Spleen (tissue), 11 donors: ENCODE data around the gene COL23A1. TPM values are rescaled to one million over a fixed set of nuclear protein-coding genes. Genes with fewer than 3 reads are reported as not detected.

ENCODE experiments used
- DNase-seq: peaks from one replicate; pipeline ENCODE4 v3.0.0-alpha.2; 2020
- H3K27ac ChIP-seq, 8 donors: fragments of 200-600 bp; sonication (generic) in 7 of 8; 1 replicate in 4 of 8; 2 replicates in 4 of 8; pipeline versions ENCODE4 v1.5.0 to v1.8.0; 2016 to 2021; ENCODE audit warnings: inconsistent platforms in 4 of 8, mild to moderate bottlenecking in 4 of 8, moderate library complexity in 1 of 8
- H3K27me3 ChIP-seq, 7 donors: fragments of 200-600 bp; sonication (generic) in 6 of 7; replicated peaks in 1 of 7; 1 replicate in 4 of 7; 2 replicates in 3 of 7; pipeline versions ENCODE4 v1.5.0 to v1.8.0; 2016 to 2021; ENCODE audit warnings: inconsistent platforms in 3 of 7, mild to moderate bottlenecking in 1 of 7
- H3K36me3 ChIP-seq, 6 donors: fragments of 200-600 bp; sonication (generic) in 5 of 6; 1 replicate in 4 of 6; 2 replicates in 2 of 6; pipeline versions ENCODE4 v1.5.0 to v1.8.0; 2016 to 2021; ENCODE audit warnings: inconsistent platforms in 2 of 6
- H3K4me1 ChIP-seq, 6 donors: fragments of 200-600 bp; sonication (generic) in 5 of 6; 1 replicate in 3 of 6; 2 replicates in 3 of 6; pipeline versions ENCODE4 v1.5.0 to v1.8.0; 2016 to 2021; ENCODE audit warnings: inconsistent platforms in 3 of 6
- H3K4me3 ChIP-seq, 8 donors: fragments of 200-600 bp; sonication (generic) in 7 of 8; 1 replicate in 4 of 8; 2 replicates in 4 of 8; pipeline versions ENCODE4 v1.5.0 to v1.8.0; 2016 to 2021; ENCODE audit warnings: inconsistent platforms in 4 of 8, mild to moderate bottlenecking in 4 of 8, moderate library complexity in 2 of 8
- H3K9me3 ChIP-seq, 8 donors: fragments of 200-600 bp; sonication (generic) in 7 of 8; 1 replicate in 4 of 8; 2 replicates in 4 of 8; pipeline versions ENCODE4 v1.5.0 to v1.8.0; 2016 to 2021; ENCODE audit warnings: inconsistent platforms in 4 of 8
- POLR2A ChIP-seq, 3 donors: fragments of 450-650 bp; IDR thresholded peaks; one replicate each; pipeline ENCODE4 v1.5.1; 2017; ENCODE audit warnings: antibody characterized with exemption in 3 of 3, mild to moderate bottlenecking in 1 of 3
- POLR2AphosphoS5 ChIP-seq, 3 donors: sonication (generic); formaldehyde crosslinking; IDR thresholded peaks; one replicate each; pipeline ENCODE4 v1.5.1; 2017; ENCODE audit warnings: antibody characterized with exemption in 3 of 3
- WGBS, 5 donors: extraction: QIAGEN DNeasy Blood & Tissue Kit in 3 of 5; methylation state at CpG; one replicate each; pipeline versions ENCODE4 v1.1.5 to v1.1.7; 2013 to 2018; 5-methylcytosine and 5-hydroxymethylcytosine counted together
- intact Hi-C: fragments of 100-400 bp; cut with DNase I; formaldehyde crosslinking; loops from one replicate; pipeline ENCODE4 v1.15.0; 2023; ENCODE audit warnings: low total_unique reads
- polyA plus RNA-seq, 3 donors: library from polyadenylated mRNA; stranded (reverse); fragments of 200-250 nt; gene quantifications; one replicate each; pipeline ENCODE4 v1.2.1, GENCODE V29; 2013
- total RNA-seq, 7 donors: library from RNA; depleted of rRNA in 3 of 7; stranded (reverse); fragments of >200 nt in 3 of 7; fragmentation: NEBNext Ultra II Directional in 4 of 7; extraction: Animal tissue kit (Norgen Biotek cat#: 25700) in 4 of 7; gene quantifications; one replicate each; pipeline versions ENCODE4 v1.1.0 to v1.2.1, GENCODE V29; 2016 to 2021
- TF ChIP-seq, protein P1 (sequence below), 11 experiments: fragments of 200-600 bp in 7 of 11; fragments of 450-650 bp in 4 of 11; sonication (generic) in 4 of 11; IDR thresholded peaks in 8 of 11; conservative IDR thresholded peaks in 3 of 11; 1 replicate in 7 of 11; 2 replicates in 4 of 11; pipeline versions ENCODE4 v1.4.0 to v1.8.0; 2016 to 2021; ENCODE audit warnings: antibody characterized with exemption in 11 of 11, inconsistent platforms in 4 of 11, mild to moderate bottlenecking in 1 of 11
- donor health status: healthy with polysubstance abuse.
- donor health status: DM: no; HTN: no; CAD: no; lungs with moderate emphysema.
- donor health status: DM: no; HTN: no; CAD: no.
- donor health status: Bipolar disorder and iron deficiency.
- donor health status: healthy.
- donor health status: DM: no; HTN: no; CAD: no.
- donor health status: DM: yes; HTN: yes; CAD: no.

Gene COL23A1
- total and polyA plus RNA-seq, 10 donors: 0.63 to 3.8 (median 1.9) TPM

DNA sequence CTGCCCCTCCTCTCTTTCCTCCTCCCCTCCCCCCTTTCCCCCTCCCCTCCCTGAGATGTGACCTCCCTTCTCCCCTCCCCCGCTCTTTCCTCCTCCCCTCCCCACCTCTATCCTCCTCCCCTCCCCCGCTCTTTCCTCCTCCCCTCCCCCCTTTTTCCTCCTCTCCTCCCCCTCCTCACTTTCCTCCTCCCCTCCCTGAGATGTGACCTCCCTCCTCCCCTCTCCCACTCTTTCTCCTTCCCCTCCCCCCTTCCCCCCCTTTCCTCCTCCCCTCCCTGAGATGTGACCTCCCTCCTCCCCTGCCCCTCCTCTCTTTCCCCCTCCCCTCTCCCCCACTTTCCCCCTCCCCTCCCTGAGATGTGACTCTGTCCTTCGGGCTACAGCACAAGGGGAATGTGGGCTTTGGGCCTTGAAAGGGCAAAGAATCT is 169.8 kb downstream of the COL23A1 start:
- Histone ChIP-seq H3K27ac (no peak overlapping the region), H3K4me1 (peaks cover 0 to 4% (median 0%) of the 10 kb centered on the region in 6 donors), H3K27me3 (peaks cover 0 to 16% (median 0%) of the 10 kb centered on the region in 7 donors), H3K36me3 (no peaks in the 10 kb centered on the region), H3K4me3 (no peak overlapping the region), H3K9me3 (no peaks in the 10 kb centered on the region)
- TF ChIP-seq, protein P1, sequence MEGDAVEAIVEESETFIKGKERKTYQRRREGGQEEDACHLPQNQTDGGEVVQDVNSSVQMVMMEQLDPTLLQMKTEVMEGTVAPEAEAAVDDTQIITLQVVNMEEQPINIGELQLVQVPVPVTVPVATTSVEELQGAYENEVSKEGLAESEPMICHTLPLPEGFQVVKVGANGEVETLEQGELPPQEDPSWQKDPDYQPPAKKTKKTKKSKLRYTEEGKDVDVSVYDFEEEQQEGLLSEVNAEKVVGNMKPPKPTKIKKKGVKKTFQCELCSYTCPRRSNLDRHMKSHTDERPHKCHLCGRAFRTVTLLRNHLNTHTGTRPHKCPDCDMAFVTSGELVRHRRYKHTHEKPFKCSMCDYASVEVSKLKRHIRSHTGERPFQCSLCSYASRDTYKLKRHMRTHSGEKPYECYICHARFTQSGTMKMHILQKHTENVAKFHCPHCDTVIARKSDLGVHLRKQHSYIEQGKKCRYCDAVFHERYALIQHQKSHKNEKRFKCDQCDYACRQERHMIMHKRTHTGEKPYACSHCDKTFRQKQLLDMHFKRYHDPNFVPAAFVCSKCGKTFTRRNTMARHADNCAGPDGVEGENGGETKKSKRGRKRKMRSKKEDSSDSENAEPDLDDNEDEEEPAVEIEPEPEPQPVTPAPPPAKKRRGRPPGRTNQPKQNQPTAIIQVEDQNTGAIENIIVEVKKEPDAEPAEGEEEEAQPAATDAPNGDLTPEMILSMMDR (IDR thresholded peaks at IDR 0.05 in 8 of 11, conservative IDR thresholded peaks at IDR 0.05 in 3 of 11): no peak
- DNase-seq: no peak
- intact Hi-C loops: no loop called here
- 42 to 79% (median 73%) methylated on average over 1 to 3 of the region's 3 CpGs for WGBS, 5 donors

DNA sequence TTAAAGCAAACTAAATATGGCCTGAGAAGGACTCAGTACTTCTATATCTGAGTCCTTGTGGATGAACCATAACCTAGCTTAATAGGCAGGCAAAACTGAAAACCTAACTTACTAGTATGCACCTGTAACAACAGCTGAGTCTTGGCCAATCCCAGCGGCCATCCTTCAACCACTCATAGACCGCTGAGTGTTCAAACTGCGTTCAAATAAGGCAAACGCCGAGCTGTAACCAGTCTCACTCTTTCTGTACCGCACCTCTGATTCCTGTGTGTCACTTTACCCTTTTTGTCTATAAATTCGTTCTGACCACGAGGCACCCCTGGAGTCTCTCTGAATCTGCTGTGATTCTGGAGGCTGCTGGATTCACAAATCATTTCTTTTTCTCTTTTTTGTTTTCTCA is 170.5 kb downstream of the COL23A1 start:
- H3K4me1 ChIP-seq: peaks cover 0 to 4% (median 0%) of the 10 kb centered on the region in 6 donors
- no peak for DNase-seq
- TF ChIP-seq POLR2A (IDR thresholded peaks at IDR 0.05): no peak
- H3K36me3 ChIP-seq: no peaks in the 10 kb centered on the region
- peaks cover 0 to 16% (median 0%) of the 10 kb centered on the region in 7 donors for H3K27me3 ChIP-seq
- 76 to 82% (median 80%) methylated on average over 8 of the region's 8 CpGs for WGBS, 5 donors
- intact Hi-C loops: no loop called here
- no peak overlapping the region for H3K4me3 ChIP-seq
- no peak overlapping the region for H3K27ac ChIP-seq
- no peaks in the 10 kb centered on the region for H3K9me3 ChIP-seq

DNA sequence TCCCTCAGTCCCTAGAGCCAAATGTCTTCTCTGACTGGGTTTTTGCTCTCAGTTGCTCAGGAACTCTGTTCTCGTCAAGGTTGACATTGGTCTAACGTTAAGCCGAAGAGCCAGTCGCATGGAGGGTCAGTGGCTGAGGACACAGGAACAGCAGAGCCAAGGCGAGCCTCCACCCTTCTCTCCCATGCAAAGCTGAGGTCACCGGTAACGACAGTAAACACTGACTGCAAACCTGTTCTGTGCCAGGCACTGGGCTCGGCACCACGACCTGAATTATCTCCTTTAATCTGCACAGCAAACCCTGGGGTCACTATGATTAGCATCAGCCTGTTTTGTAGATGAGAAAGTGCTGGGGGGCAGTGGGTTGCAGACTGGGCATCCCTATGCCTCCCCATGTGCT is 171.0 kb downstream of the COL23A1 start:
- H3K27ac ChIP-seq: no peak overlapping the region
- H3K4me3 ChIP-seq: no peak overlapping the region
- 83 to 92% (median 87%) methylated on average over 9 of the region's 9 CpGs for WGBS, 5 donors
- intact Hi-C loops: no loop called here
- H3K4me1 ChIP-seq: peaks cover 0 to 4% (median 0%) of the 10 kb centered on the region in 6 donors
- peaks cover 0 to 17% (median 0%) of the 10 kb centered on the region in 7 donors for H3K27me3 ChIP-seq
- no peaks in the 10 kb centered on the region for H3K36me3 ChIP-seq
- H3K9me3 ChIP-seq: no peaks in the 10 kb centered on the region
- TF ChIP-seq, protein P1 (IDR thresholded peaks at IDR 0.05 in 8 of 11, conservative IDR thresholded peaks at IDR 0.05 in 3 of 11): no peak
- TF ChIP-seq POLR2A (IDR thresholded peaks at IDR 0.05) (no peak), POLR2AphosphoS5 (IDR thresholded peaks at IDR 0.05) (no peak)
- DNase-seq: no peak

DNA sequence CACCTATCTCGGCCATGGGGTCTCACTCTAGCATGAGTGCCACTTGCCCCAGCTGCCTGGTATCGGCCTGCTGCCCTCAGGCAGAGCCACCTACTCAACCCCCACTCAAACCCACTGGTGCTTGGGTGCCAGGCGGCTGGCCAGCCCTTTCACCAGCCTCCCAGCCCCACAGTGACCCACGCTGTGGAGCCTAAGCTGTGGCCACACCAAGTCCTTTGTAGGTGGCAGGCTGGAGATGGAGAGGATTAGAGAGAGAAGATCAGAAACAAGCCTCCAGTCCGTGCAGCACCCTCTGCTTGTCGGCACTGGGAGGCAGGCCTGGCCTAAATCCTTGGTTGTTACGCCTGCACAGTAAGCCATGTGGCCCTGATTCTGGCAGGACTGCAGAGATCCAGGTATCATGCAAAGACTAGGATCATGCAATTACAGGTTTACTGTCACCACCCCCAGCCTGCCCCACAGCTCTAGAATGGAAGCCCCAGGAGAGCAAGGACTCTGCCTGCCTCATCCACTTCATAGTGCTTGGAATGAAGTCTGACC is 171.7 kb downstream of the COL23A1 start:
- DNase-seq: no peak
- 83 to 96% (median 92%) methylated on average over 7 of the region's 7 CpGs for WGBS, 5 donors
- TF ChIP-seq, protein P1 (IDR thresholded peaks at IDR 0.05 in 8 of 11, conservative IDR thresholded peaks at IDR 0.05 in 3 of 11): no peak
- no peak for TF ChIP-seq POLR2A (IDR thresholded peaks at IDR 0.05)
- TF ChIP-seq POLR2AphosphoS5 (IDR thresholded peaks at IDR 0.05): no peak
- intact Hi-C loops: no loop called here
- no peak overlapping the region for H3K27ac ChIP-seq
- no peaks in the 10 kb centered on the region for H3K9me3 ChIP-seq
- H3K4me1 ChIP-seq: peaks cover 0 to 4% (median 0%) of the 10 kb centered on the region in 6 donors
- no peak overlapping the region for H3K4me3 ChIP-seq
- H3K36me3 ChIP-seq: no peaks in the 10 kb centered on the region
- peaks cover 0 to 22% (median 0%) of the 10 kb centered on the region in 7 donors for H3K27me3 ChIP-seq
